GM19455 (cell line): ENCODE measurements around the gene TMEM145.

ENCODE experiments used
- ATAC-seq: cut with Tn5 transposase; IDR thresholded peaks from one replicate; pipeline ENCODE4 v1.9.1; 2021; ENCODE audit not compliant: unreplicated experiment

TMEM145 gene

GRCh38 chr19:42288881-42289555 lies 24.1 kb upstream of the TMEM145 start:
- no peak for ATAC-seq

DNA sequence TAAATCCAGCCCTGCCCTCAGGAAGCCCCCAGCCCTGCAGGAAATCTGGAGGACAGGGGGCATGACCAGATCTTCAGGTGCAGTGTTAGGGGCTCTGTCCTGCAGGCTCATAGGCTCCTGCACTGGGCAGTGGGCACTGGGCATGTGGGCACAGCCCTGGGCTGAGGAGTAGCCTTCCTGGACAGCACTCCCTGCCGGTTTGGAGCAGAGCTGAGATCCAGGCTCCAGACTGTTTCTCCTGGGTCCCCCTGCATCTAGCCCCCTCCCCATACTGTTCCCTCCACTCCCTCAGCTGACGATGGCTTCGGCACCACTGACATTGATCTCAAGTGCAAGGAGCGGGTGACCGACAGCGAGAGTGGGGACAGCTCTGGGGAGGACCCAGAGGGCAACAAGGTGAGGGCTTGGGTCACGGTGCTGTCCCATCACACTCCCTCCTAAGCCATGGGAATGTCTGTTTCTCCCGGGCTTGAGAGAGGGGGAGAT lies 23.5 kb upstream of the TMEM145 start:
- ATAC-seq: no peak

- ATAC-seq: no peak
These were observed 23.0 kb upstream of the TMEM145 start for GRCh38 chr19:42290136-42290522.

DNA sequence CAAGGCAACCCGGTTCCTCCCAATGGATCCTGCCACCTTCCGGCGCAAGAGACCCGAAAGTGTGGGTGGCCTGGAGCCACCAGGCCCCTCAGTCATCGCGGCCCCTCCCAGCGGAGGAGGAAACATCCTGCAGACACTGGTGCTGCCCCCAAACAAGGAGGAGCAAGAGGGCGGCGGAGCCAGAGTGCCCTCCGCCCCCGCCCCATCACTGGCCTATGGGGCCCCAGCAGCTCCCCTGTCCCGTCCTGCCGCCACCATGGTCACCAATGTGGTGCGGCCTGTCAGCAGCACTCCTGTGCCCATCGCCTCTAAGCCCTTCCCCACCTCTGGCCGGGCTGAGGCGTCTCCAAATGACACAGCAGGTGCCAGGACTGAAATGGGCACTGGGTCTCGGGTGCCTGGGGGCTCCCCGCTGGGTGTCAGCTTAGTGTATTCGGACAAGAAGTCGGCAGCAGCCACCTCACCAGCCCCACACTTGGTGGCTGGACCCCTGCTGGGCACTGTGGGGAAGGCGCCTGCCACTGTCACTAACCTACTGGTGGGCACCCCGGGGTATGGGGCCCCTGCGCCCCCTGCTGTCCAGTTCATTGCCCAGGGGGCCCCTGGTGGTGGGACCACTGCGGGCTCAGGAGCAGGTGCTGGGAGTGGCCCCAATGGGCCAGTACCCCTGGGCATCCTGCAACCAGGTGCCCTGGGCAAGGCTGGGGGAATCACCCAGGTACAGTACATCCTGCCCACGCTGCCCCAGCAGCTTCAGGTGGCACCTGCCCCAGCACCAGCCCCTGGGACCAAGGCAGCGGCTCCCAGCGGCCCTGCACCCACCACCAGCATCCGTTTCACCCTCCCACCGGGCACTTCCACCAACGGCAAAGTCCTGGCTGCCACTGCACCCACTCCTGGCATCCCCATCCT lies 22.3 kb upstream of the TMEM145 start:
- ATAC-seq: no peak

GRCh38 chr19:42291435-42291810 lies 21.7 kb upstream of the TMEM145 start:
- ATAC-seq: no peak

- no peak for ATAC-seq
These were observed 20.8 kb upstream of the TMEM145 start for GRCh38 chr19:42292042-42292960.

GRCh38 chr19:42292963-42293362 lies 20.1 kb upstream of the TMEM145 start:
- no peak for ATAC-seq

DNA sequence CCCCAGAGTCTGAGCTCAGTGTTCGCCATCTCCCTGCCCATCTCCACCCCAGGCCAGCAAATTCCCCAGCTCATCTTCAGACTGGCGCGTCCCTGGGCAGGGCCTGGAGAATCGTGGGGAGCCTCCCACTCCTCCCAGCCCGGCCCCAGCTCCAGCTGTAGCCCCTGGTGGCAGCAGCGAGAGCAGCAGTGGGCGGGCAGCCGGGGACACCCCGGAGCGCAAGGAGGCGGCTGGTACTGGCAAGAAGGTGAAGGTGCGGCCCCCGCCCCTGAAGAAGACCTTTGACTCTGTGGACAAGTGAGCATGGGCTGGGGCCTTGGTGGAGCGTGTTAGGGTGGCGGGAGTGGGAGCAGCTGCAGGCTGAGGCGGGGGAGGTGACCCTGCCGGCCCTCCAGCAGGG lies 19.6 kb upstream of the TMEM145 start:
- no peak for ATAC-seq

DNA sequence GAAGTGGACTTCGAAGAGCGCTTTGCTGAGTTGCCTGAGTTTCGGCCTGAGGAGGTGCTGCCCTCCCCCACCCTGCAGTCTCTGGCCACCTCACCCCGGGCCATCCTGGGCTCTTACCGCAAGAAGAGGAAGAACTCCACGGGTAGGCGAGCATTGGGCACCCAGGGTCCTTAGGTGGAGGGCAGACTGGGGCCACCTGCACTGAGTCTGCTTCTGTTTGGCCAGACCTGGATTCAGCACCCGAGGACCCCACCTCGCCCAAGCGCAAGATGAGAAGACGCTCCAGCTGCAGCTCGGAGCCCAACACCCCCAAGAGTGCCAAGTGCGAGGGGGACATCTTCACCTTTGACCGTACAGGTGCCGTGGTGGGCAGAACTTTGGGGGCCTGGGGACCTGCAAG lies 19.2 kb upstream of the TMEM145 start:
- ATAC-seq: no peak

DNA sequence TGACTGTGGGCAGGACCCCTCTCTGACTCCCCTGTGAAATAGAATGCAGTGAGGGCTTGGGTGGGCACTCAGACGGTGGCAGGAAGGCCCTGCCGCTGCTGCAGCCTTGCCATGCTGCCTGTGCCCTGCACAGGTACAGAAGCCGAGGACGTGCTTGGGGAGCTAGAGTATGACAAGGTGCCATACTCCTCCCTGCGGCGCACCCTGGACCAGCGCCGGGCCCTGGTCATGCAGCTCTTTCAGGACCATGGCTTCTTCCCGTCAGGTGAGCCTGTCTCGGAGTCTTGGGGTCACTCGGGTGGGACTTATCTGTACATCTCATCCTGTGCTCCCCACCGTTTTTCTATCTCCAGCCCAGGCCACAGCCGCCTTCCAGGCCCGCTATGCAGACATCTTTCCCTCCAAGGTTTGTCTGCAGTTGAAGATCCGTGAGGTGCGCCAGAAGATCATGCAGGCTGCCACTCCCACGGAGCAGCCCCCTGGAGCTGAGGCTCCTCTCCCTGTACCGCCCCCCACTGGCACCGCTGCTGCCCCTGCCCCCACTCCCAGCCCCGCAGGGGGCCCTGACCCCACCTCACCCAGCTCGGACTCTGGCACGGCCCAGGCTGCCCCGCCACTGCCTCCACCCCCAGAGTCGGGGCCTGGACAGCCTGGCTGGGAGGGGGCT lies 18.5 kb upstream of the TMEM145 start:
- ATAC-seq: no peak

DNA sequence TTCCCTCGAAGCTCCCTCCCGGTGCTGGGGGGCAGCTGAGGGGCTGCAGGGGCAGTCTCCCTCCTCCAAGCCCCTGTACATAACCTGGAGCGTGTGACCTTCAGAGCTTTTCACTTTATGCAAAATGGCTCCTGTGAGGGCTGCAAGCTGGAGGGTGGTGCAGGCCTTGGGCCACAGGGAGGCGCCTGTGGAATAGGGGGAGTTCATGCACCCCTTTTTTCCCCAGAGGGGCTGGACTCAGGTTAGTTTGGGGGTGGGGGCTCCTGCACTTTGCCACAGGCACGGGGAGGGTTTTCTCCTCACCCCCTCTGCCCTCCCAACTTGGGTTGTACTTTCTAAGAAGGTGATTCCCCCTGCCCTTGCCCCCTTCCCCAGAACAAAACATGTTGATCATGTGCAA lies 17.8 kb upstream of the TMEM145 start:
- no peak for ATAC-seq

DNA sequence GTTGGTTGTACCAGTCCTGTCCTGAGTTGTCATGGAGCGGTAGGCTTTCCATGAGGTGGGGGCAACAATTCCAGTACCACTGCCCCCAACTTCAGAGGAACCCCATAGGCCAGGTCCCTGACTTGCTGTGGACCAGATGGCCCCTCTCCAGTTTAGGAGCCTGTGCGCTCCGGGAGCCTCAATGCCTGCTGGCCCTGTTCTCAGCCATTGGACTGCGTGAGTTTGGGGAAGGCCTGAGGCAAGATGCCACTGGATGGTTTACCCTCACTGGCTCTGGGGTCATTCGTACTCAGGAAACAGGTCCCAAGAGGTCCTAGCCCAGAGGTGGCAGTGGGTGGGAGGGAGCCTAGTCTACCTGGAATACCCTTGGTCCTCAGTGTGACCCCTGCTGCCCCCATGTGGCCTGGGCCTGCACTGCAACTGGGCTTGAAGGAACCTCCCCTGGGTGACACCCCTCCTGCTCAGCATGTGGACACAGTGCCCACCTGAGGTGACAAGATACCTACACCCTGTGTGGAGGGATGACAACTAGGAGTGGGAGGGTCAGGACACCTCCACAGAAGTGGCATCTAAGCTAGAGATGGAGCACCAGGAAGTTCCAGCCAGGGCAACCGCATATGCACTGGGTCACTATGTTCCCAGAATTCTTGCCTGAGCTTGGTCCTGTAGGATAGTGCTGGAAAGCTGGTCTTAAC lies 17.1 kb upstream of the TMEM145 start:
- no peak for ATAC-seq

GRCh38 chr19:42297039-42297438 lies 16.1 kb upstream of the TMEM145 start:
- ATAC-seq: no peak

- no peak for ATAC-seq
These were observed 11.4 kb upstream of the TMEM145 start, which contains the start of gene PRR19 for GRCh38 chr19:42301646-42302203. Gene PRR19 (plus strand): TSS chr19:42302132. CDS start chr19:42309585, 7,453 bp downstream.

GRCh38 chr19:42303101-42303464 lies 10.0 kb upstream of the TMEM145 start:
- no peak for ATAC-seq

DNA sequence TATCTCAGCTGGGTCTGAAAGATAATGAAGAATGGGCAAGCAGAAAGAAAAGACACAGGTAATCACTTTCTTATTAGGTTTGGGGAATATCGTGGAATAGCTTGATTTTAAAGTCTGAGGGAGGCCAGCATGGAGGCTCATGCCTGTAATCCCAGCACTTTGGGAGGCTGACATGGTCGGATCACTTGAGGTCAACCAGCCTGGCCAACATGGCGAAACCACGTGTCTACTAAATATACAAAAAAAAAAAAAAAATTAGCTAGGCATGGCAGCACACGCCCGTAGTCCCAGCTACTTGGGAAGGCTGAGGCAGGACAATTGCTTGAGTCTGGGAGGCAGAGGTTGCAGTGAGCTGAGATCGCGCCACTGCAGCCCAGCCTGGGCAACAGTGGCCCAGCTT lies 9.2 kb upstream of the TMEM145 start:
- ATAC-seq: no peak

DNA sequence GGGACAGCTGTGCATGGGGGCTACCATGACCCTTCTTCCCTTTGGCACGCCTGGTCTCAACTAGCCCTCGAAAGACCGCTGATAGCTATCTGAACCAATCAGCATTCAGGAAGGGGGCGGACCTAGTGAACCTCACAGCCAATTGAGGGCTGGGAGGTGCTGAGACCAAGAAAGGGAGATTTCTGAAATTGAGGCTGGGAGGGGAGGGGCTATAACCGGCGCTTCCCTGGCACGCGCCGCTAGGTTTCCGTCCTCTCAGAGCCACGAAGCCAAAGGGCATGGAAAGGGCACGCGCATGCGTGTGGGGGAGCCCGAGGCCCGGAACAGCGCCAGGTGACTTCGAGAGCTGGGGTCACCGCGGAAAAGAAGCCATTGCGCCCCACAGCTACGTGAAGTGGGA lies 6.5 kb upstream of the TMEM145 start:
- ATAC-seq: no peak

DNA sequence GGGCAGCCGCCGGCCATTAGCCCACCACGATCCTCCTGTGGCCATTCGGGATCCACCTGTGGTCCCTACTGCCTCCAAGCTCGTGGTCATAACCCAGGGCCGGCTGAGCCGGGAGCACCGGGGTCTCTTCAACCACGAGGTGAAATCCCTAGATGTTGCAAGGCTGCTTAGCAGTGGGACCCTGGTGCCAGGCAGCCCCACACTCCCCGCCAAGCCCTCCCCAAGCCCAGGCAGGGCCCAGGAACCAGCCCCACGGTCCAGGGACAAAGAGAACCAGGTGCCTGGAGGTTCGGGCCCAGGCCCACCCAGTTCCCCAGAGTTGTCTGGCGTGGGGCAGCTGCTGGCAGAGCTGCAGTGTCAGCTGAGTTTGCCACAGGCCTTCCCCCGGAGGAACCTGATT lies 3.4 kb upstream of the TMEM145 start:
- ATAC-seq: no peak

DNA sequence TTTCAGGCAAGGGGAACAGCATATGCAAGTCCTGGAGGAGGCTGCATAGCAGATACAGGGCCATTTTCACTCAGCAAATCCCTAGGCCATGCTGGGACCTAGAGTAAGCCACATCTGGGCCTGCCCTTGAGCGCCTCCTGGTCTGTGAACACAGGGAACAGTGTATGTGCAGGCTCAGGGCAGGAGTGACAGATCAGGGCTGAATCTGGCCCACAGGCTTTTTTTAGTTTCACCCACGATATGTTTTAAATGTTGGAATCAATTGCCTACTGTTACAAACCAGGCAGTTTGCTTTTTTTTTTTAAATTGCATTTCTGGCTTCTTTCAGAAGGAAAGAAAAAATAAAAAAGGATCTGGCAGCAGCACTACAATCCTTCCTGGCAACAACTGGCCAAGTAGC lies 1.5 kb upstream of the TMEM145 start:
- ATAC-seq: no peak

DNA sequence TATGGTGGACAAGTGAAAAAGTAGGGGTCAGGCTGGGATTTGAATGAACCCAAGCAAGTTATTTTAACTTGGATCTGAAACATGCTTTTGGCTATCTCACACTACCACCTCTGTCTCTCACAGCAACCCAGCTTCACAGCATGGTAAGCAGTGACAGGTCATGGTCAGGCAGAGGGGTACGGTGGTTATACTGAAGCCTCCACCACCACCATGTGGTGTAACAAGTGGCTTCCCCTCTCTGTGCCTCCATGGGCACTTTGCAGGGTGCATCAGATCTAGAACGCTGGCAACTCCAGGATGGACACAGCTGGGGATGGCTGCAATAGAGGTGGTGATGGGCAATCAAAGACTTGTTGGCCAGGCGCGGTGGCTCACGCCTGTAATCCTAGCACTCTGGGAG lies 739 bp upstream of the TMEM145 start:
- no peak for ATAC-seq
